ENCODE results near the gene ATRIP.
A peak's percentile ranks its signal among the peaks of the same experiment; 100 is the strongest.

Gene ATRIP

GRCh38 chr3:48405971-48406370 lies 40.6 kb upstream of the ATRIP start:
- Histone ChIP-seq H3K36me3 (no peaks in the 10 kb centered on the region), H3K9me3 (no peaks in the 10 kb centered on the region), H3K27me3 (no peaks in the 10 kb centered on the region), H3K4me3 (ENCODE audit: low read depth, low read length) (no peak overlapping the region), H3K4me1 (no peaks in the 10 kb centered on the region)
- TF ChIP-seq CTCF (IDR thresholded peaks at IDR 0.05; ENCODE audit: low read depth, low read length): no peak
- DNase-seq: peak; percentile 1

- Histone ChIP-seq H3K36me3 (no peaks in the 10 kb centered on the region), H3K27me3 (no peaks in the 10 kb centered on the region), H3K4me1 (no peaks in the 10 kb centered on the region), H3K9me3 (no peaks in the 10 kb centered on the region), H3K4me3 (ENCODE audit: low read depth, low read length) (no peak overlapping the region)
- TF ChIP-seq CTCF (IDR thresholded peaks at IDR 0.05; ENCODE audit: low read depth, low read length): no peak
- DNase-seq: peak; percentile 1
Measured at GRCh38 chr3:48406443-48407431, 39.8 kb upstream of the ATRIP start.

GRCh38 chr3:48407542-48408099 lies 38.9 kb upstream of the ATRIP start:
- no peaks in the 10 kb centered on the region for H3K36me3 ChIP-seq
- H3K9me3 ChIP-seq: no peaks in the 10 kb centered on the region

GRCh38 chr3:48408823-48409281 lies 37.7 kb upstream of the ATRIP start:
- Histone ChIP-seq H3K9me3 (no peaks in the 10 kb centered on the region), H3K27me3 (no peaks in the 10 kb centered on the region), H3K4me1 (no peaks in the 10 kb centered on the region), H3K4me3 (ENCODE audit: low read depth, low read length) (no peak overlapping the region), H3K36me3 (no peaks in the 10 kb centered on the region)
- DNase-seq: peak; percentile 7
- TF ChIP-seq CTCF (IDR thresholded peaks at IDR 0.05; ENCODE audit: low read depth, low read length): no peak

More at GRCh38 chr3:48407542-48408099, 38.9 kb upstream of the ATRIP start:
- TF ChIP-seq CTCF (IDR thresholded peaks at IDR 0.05; ENCODE audit: low read depth, low read length): no peak
- Histone ChIP-seq H3K4me1 (no peaks in the 10 kb centered on the region), H3K4me3 (ENCODE audit: low read depth, low read length) (no peak overlapping the region), H3K27me3 (no peaks in the 10 kb centered on the region)
- no peak for DNase-seq

- Histone ChIP-seq H3K4me3 (ENCODE audit: low read depth, low read length) (no peak overlapping the region), H3K36me3 (no peaks in the 10 kb centered on the region), H3K27me3 (no peaks in the 10 kb centered on the region), H3K4me1 (no peaks in the 10 kb centered on the region), H3K9me3 (no peaks in the 10 kb centered on the region)
- no peak for TF ChIP-seq CTCF (IDR thresholded peaks at IDR 0.05; ENCODE audit: low read depth, low read length)
- DNase-seq: peak; percentile 1
Measured at GRCh38 chr3:48409291-48410201, 37.0 kb upstream of the ATRIP start.

All from BE2C (cell line).